GM18499 (cell line): Measurements from ENCODE around the gene TMEM238.

Experiments
- ATAC-seq: cut with Tn5 transposase; IDR thresholded peaks from one replicate; pipeline ENCODE4 v1.9.1; 2021; ENCODE audit warnings: moderate number of reproducible peaks; ENCODE audit not compliant: insufficient read depth, unreplicated experiment

TMEM238 gene

DNA sequence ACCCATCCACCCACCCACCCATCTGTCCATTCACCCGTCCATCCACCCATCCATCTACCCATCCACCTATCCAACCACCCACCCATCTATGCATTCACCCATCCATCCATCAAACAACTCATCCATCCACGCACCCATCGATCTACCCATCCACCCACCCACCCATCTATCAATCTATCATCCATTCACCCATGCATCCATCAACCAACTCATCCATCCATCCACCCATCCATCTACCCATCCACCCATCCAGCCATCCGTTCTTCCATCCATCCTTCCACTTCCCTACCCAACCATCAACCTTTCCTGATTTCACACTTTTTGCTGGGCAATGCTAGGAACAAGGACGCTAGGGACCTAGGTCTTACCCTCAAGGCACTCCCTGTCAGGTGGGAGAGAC lies 2.1 kb downstream of the TMEM238 start:
- no peak for ATAC-seq

DNA sequence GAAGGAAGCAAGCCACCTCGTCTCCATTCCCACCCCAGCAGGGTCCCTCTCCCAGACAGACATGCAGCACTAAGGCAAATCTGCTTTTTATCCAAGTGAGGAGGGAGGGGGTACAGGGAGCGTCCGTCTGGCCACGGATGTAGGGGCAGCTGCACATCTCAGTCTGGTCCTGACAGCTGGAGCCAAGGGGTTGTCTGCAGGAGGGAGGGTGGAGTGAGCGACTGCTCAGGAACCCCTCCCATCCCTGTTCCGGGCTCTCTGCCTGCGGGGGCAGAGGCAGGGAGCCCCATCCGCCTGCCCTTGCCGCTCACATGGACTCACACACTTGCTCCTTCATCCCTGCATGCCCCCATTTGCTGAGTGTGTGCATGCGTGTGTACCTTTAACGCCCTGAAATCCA lies 4.9 kb downstream of the TMEM238 start:
- ATAC-seq: no peak

DNA sequence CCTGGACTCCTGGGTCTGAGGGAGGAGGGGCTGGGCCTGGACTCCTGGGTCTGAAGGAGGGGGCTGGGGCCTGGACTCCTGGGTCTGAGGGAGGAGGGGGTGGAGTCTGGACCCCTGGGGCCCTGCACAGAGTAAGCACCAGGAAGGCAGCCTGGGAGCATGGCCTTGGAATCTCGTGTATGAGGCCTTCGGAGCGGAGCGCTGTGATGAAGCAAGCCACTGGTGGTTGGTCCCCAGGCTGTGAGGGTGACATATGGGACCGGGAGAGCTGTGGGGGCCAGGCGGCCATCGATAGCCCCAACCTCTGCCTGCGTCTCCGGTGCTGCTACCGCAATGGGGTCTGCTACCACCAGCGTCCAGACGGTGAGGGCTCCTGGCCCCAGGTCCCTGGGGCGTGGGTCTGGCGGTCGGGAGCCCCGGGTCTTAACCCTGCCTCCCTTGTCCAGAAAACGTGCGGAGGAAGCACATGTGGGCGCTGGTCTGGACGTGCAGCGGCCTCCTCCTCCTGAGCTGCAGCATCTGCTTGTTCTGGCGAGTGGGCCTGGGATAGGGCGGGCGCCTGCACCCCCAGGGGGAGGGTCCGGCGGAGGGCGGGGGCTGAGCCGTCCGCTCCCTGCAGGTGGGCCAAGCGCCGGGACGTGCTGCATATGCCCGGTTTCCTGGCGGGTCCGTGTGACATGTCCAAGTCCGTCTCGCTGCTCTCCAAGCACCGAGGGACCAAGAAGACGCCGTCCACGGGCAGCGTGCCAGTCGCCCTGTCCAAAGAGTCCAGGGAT lies 6.5 kb downstream of the TMEM238 start:
- ATAC-seq: no peak

DNA sequence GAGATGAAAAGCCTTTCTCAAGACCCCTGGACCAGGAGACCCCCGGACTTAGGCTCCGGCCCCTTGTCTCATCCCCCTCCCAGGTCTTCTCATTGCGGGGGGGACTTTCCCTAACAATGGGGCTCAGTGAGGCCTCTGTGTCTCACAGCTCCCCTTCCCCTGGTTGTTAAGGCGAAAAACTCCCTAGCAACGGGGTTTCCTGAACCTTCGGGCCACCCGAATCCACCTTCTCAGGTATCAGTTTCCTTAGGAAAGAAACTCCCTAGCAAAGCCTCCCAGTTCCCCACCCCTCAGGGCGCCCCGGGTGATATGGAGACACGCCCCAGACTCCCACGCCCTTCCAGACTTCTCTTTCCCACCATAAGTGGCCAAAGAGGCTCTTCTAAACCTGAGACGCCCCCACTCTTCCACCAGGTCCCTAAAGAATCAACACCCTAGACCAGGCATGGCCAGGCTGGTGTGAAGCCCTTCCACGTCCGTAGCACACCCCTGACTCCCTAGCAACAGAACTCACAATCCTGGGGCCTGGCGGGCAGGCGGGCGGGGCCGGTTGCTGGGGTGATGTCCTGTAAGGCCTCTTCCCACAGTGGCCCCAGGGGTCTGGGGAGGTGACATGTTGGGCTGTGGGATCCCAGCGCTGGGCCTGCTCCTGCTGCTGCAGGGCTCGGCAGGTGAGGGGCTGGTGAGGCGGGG lies 7.7 kb downstream of the TMEM238 start, which contains the start of gene TMEM190:
Gene TMEM190, plus strand, starts transcription at position 586 of the 693 bp plus-strand sequence. Its CDS starts 28 bp downstream, at position 614.
- no peak for ATAC-seq

DNA sequence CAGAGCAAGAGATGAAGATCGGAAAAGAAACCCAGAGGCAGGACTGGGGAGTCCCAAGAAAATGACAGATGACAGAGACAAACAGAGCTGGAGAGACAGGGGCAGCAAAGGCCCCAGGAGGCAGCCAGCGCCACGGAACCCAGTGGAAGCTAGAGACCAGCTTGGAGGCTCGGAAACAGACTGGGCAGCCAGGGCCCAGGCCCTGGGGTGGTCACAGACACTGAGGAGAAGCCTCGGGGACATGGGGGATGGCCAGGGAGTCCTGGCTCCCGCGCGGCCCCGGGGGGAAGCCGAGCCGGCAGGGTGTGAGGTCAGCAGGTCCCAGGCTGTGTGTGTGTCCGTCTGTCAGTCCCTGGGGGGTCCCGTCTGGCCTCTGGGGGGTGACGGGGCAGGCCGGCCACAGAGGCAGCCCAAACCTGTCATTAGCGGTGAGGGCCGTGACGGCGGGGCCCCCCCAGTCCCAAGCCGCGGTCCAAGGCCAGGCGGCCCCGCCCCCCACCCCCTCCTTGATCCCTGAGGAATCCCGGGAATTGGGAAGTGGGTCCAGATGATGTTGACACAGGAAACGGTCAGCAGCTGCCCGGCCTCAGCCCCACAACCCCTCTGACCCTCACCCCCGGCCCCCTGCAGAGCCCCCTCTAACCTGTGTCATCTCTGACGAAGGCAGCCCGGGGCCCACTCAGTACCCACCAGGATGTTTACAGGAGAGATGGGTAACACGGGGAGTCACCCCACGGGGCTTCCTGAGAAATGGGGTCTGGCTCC lies 9.9 kb downstream of the TMEM238 start:
- no peak for ATAC-seq

DNA sequence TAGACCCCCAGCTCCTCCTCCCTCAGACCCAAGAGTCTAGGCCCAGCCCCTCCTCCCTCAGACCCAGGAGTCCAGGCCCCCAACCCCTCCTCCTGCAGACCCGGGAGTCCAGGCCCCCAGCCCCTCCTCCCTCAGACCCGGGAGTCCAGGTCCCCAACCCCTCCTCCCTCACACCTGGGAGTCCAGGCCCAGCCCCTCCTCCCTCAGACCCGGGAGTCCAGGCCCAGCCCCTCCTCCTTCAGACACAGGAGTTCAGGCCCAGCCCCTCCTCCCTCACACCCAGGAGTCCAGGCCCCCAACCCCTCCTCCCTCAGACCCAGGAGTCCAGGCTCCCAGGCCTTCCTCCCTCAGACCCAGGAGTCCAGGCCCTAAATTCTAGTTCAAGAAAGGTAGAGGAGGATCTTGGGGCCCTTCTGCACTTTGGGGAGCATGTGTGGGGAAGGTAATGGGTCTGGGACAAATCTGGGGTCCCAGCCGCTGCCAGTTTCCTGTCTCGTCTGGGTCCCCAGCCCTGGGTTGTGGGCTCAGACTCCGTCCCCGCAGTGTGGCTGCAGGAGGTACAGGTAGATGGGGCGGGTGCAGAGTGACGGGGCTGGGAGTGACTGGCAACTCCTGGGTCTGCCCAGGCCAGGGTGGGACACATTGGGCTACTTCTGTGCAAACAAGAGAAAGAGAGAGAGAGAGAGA lies 10.6 kb downstream of the TMEM238 start:
- ATAC-seq: no peak

DNA sequence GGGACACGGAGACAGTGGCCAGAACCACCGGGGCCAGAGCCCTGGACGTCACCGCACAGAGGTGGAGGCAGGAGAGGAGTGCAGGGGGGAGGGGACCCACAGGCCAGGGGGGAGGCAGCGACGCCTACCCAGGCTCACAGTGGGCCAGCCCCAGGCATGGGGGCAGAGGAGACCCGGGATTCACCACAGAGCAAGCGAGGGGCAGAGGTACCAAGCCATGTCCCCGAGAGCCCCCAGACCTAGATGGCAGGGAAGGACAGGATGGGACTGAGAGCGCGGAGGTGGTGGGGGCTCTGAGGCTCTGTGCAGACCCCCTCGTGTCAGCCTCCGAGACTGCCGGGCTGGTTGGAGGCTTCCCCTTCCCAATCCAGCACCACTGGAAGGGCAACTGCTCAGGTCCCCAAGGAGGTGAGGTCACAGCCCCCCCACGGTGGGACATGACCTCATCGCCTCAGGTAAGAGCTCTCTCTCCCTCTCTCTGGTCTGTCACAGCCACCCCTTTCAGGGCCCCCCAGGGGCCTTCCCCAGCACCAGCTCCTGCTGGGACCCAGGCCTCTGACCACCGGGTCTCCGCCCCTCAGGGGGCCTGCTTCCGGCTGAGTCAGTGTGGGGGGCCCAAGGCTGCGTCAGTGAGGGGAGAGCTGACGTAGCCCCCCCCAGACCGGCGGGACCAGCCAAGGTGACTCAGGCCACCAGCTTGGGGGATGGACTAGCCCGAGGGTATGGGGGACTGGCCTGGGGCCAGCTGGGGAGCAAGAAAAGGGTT lies 11.6 kb downstream of the TMEM238 start:
- ATAC-seq: no peak

DNA sequence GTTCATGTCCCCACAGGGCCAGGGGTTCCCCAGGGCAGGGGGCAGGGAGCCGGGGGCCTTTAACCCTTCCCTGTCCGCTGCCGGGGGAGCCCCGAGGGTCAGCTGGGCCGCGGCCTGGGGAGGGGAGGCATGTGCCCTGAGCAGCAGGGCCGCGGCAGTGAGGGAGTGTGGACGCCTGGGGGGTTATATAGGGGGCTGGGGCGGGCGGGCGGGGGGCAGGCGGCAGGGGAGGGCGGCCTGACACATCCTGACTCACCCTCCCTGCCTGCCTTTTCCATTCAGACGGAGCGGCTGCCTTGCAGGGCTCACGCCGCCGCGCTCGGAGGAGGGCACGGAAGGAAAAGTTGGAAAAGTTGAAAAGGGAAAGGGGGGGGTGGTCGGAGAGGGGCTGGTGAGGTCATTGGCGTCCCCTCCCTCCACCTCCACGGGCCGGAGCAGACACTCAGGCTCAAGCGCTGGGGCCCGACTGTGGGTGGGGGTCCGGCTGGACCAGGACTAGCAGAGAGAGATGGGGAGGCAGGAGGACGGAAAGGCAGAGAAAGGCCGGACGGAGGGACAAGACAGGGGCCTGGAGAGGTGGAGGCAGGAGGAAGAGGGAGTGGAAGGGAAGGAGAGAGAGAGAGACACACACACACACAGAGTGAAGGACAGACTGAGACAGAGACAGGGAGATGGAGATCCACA lies 13.6 kb downstream of the TMEM238 start, which contains the start of gene IL11:
Gene IL11, minus strand, starts transcription at position 159 of the 684 bp plus-strand sequence. Its CDS starts 153 bp downstream, at position 6.
- no peak for ATAC-seq

DNA sequence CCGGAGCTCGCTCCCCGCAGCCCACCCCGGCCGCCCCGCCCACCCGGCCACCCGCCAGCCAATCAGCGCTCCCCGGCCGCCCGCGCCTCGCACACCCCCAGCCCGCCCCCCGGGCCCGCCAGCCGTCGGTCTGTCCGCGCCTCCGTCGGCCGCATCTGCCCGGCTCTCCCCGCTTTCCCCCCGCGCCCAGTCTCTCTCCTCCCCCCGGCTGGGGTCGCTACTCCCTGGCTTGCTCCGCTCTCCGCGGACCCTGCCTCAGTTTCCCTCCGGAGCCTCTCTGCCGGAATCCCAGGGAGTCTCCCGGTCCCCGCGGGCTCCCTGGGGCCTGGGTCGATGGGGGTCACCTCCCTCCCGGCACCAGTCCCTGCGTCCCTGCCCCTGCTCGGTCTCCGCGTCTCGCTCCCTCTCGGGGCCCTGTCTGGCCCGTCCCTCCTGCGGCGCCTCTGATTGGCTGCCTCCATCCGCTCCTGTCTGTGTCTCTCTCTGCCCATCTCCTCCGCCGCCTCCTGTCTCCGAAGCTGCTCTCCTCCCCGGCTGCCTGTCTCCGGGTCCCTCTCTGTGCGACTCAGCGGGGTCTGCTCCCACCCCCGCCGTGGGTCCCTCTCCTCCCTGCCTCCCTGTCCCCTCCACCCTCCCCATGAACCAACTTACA lies 14.3 kb downstream of the TMEM238 start:
- ATAC-seq: no peak

DNA sequence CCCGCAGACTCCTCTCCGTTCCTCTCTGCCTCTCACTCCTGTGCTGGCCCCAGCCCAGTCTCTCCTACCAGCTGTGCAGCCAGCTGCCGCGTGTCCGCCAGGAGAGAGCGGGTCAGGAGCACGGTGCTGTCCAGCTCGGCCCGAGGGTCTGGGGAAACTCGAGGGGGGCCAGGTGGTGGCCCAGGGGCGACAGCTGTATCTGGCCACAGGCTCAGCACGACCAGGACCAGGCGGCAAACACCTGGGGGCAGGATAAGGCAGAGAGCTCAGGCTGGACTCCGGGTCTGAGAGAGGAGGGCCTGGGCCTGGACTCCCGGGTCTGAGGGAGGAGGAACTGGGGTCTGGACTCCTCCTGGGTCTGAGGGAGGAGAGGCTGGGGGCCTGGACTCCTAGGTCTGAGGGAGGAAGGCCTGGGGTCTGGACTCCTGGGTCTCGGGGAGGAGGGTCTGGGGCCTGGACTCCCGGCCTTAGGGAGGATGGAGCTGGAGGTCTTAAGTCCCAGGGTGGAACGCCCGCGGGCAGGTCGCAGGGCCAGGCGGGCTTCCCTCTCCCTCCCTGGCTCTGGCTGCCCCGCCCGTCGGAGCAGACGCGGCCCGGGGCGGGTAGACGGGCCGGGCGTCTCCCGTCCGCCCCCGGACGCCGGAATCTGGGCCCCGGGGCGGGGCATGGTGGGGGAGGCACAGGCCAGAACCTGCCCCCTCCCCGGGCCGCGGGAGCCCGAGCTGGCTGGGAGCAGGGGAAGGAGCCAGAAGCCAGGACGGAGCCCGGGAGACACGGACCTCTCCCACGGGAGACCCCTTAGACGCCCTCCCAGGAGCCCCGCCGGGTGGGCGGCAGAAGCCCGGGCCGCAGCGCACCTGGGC lies 15.2 kb downstream of the TMEM238 start:
- ATAC-seq: no peak

DNA sequence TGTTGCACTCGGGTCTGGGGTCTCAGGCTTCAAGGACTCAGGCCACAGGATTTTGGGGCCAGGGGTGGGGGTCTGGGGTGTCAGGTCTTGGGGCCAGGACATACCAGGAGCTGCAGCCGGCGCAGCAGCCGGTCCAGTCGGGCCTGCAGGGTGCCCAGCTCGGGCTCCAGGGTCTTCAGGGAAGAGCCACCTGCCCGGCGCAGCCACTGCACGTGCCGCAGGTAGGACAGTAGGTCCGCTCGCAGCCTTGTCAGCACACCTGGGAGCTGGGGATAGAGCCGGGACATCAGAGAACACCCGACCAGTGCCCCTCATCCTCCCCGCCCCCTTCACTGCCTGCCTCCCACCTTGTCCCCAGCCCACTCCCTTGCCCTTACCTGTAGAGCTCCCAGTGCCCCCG lies 16.0 kb downstream of the TMEM238 start:
- ATAC-seq: no peak

DNA sequence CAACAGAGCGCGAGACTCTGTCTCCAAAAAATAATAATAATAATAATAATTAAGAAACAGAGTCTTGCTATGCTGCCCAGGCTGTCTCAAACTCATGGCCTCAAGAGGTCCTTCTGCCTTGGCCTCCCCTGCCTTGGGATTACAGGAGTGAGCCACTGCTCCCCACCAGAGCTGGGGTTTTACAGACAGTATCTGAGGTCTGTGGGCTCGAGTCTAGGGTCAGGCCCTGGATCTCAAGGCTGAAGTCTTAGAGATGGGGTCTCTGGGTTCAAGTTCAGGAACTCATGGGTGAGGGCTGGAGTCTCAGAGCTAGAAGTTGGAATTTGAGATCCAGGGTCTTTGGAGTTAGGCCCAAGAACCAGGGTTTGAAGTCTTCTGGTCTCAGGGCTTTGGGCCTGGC lies 17.3 kb downstream of the TMEM238 start:
- ATAC-seq: no peak

DNA sequence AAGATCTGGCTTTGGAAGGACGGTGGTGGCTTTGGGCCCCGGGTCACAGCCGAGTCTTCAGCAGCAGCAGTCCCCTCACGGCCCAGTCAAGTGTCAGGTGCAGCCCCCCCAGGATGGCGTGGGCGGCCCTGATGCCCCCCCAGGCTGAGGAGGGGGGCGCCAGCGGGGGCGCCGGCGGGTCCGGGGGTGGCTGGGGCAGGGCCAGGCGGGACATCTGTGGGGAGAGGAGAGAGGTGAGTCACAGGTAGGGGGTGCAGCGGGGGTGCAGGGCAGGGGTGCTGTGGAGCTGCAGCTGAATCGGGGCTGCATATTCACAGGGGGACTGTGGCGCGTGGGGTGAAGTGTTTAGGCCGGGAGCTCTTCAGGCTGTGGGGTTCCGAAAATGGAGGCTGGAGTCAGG lies 18.1 kb downstream of the TMEM238 start:
- no peak for ATAC-seq

DNA sequence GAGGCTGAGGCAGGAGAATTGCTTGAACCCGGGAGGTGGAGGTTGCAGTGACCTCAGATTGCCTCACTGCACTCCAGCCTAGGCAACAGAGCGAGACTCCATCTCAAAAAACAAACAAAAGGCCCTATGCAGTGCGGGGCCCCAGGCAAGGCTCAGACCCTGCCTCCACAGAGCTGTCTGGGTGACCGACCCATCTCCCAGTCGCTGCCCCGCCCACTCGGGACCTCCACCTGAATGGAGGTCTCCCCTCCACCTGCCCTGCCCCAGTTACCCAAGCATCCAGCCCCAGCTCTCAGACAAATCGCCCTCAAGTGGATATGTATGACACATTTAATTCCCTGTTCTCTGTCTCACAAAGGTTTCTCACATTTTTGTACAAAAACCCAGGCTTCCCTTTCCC lies 18.8 kb downstream of the TMEM238 start:
- ATAC-seq: no peak

DNA sequence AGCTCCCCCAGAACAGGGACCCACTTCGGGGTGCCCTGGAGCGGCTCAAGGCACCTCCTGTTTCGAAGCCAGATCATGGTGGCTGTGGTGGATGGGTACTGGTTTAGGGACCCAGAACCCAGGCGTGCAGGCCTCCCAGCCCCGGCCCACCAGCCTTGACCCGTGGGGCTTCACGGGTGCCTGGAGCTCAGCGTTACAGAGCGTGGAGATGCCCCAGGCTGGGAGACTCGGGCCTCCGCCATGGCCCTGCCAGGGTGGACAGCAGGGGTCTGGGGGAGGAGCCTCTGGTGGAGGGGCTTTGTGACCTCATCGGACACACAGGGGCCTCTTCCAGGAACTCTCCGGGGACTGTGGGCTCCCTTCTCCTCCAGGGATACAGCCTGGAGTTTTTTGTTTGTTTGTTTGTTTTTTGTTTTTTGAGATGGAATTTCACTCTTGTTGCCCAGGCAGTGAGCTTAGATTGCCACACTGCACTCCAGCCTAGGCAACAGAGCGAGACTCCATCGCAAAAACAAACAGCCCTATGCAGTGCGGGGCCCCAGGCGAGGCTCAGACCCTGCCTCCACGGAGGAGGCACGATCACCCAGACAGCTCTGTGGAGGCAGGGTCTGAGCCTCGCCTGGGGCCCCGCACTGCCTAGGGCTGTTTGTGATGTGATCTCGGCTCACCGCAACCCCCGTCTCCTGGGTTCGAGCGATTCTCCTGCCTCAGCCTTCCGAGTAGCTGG lies 20.9 kb downstream of the TMEM238 start, which contains the start of gene GARIN5B:
Gene GARIN5B, minus strand, starts transcription at position 271 of the 727 bp plus-strand sequence. Its CDS starts 194 bp downstream, at position 77.
- no peak for ATAC-seq

DNA sequence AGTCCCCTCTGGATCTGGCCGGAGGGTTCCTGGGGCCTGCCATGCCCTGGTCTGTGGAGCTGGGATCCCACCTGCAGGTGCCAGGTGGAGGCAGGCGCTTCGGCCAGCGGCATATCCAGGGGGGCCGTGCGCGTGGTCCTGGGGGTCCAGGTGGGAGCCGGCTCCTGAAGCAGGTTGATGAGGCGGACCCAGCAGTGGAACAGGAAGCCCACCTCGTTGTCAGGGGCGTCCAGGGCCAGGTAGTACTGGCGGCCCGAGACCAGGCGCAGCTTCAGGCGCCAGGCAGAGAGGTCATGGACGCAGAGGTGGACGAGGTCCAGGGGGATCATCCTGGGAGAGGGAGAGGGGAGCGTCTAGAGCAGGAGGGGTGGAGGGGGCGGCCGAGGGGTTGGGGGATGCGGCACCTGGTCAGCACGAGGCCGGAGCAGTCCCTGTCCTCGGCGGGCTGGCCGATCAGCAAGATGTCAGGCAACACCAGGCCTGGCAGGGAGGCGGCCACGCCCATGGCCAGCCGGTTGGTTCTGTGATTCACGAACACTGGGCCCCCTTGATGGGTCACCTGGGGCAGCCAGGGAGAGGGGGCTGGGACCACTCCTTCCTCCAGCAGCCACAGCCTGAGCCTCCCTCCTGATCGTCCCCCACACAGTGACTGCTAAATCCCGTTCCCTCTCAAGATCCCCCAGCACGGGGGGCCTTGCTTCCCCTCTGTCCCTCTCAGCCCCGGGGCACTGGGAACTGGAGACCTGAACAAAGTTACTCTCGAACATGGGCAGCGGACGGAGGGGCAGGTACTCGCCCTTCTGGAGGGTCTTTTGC lies 21.7 kb downstream of the TMEM238 start:
- no peak for ATAC-seq
